ENCODE results near the gene TRIL. TPM values are rescaled to one million over a fixed set of nuclear protein-coding genes. Genes with fewer than 3 reads are reported as not detected.

Gene TRIL
- polyA plus RNA-seq, 1 donor, result 51.3 TPM

DNA sequence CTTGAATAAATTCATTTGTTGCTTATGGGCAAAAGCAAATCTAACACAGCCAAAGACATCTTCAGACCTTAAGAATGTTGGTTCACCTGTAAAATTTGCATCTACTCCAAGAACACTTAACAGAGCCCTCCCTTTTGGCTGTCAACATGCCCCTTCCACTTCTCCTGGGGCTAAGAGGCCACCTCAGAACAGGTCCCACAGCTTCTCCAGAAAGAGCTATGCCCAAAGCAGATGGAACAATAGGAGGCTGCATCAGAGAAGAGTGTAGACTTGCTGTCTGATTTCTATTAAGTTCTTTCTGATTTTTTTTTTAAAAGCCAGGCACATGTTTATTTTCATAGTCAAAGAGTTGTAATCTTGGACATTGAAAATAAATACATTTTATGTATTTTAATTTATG, 26.1 kb upstream of the TRIL start:
- DNase-seq, result no peak

DNA sequence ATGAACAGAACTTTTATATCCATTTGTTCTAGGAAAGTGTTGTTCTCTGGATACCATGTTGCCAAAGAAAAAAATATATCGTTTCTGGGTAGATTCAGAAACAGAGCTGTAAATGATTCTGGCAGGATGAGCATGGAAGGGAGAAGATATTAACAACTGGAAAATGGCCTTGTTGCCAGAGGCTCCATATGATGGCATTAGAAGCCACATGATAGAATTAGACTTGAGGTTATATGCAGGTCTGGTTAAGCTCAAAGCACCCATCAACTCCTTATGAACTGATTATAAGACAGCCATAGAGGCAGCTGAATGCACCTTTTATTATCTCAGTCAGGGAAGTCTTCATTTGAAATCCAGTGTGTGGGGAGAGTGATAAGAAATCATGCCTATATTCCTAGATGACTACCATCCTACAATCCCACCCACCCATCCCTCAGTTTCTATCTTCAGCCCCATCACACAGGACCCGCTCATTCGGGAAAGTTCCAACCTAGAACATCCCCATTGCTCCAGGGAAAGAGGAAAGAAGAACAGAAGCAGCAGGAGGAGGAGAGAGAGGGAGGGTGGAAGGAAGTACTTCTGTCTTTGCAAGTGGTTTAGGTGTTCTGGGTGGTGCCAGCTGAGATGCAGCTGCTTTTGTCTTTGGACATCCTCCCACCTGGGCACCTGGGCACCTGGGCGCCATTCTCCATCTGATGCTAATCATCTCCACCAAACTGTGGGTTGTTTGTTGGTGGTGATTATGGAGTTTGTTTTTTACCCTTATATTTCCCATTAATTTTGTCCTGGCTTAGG, 25.5 kb upstream of the TRIL start:
- DNase-seq, result no peak

DNA sequence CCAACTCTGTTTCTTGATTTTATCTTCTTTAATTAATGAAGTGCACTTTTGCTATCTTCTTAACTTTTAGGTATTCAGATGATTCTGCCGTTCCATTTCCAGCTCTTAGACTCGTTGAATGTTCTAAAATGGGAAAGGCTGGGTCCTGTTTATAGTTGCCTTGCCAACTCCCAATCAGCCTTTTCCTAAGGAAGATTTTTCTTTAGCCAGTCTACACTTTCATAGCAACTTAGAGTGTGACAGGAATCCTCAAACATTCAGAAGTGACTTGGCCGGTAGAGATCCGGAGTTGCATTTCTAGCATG, 23.0 kb upstream of the TRIL start:
- DNase-seq, result no peak

DNA sequence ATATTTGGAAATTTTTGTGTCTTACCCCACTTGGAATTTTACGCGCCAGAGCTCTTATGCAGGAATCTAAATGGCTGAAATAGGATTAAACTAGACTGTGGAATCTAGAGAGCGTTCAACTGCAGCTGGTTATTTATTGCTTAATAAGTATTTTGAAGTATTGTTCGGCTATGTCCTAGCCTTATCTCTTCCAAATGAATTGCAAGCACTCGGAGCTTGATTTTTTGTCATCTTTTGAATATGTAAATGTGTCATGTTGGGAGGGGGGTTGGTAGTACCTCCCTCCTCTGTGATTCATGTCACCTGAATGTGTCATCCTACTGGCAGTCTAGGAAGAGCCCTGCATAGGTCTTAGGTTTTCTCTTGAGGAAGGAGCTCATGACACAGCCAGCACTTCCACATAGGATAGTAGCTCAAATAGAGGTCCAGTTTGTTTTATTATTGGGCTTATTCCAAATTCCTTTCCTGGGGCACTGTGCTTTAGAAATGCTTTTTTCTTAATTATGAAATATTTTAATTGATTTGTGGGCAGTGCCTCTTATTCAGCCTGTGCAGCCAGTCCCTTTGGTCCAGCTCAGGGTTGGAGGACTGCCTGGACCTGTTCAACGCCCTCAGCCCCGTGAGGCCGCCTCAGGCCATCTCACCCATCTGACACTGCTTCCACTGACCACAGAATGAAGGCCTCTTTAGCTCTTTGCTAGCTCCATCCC, 22.5 kb upstream of the TRIL start:
- DNase-seq, result no peak

DNA sequence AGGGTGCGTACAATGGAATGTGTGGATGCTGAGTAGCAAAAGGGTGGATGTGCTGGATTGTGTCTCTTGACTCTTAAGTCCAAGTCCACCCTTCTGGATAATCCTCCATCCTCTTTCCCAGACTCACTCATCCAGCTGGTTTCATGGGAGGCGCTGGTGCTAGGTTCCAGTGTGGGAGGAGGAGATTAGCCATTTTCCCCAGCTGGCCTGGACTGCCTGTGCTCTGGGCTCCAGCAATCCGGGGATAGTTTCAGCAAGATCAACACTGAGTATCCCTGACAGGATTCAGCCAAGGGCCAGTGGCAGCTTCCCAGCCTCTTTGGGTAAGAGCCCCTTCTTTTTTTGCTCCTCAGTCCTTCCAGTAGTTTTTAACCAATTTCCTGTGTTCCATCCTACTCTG, 21.6 kb upstream of the TRIL start:
- no peak for DNase-seq

DNA sequence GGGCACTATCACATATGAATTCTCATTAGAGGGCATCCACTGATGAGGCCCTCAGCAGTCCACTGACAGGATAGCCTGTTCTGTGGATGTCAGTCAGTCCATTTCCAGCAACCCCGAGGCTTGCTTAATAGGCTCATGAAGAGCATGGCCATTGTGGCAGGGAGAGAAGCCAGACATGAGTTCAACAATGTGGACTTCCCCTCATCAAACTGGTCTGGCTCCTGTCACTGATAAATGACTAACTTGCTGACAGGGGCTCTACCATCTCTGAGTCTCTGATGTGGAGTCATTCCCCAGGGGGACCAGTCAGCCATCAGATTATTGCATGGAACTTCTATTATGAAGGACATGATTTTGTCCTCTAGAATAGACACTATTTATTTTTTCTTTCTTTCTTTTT, 19.8 kb upstream of the TRIL start:
- DNase-seq, result no peak

DNA sequence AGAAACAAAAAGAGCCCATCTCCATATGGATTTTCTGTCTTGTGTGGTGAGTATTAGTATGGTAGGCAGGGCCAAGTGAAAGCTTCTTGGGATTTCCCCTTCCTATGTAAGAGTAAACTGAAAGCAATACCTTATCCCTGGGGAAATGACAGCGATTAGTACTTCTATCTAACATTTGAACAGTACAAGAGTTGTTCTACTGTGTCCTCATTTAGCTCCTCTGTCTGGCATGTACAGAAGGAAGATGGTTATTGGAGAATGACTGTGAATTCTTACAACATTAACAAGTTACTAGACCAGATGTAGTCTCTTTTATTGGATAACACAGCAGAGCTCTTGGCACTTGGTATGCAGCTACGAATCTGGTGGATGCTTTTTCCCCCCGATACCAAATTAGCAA, 17.9 kb upstream of the TRIL start:
- DNase-seq, result no peak

DNA sequence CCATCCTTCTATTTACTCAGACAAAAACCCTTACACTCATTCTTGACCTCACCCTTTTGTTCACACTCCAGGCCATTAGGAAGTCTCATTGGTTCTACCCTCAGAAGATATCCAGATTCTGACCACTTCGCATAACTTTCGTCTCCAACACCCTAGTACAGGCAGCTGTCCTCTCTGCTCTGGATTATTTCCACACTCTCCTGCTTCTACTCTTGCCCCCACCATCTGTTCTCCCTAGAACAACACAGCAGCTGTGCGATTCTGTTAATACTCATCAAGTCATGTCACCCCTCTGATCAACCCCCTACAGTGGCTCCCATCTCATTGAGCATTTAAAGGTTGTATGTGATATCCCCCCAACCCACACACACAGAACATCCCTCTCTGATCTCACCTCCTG, 15.5 kb upstream of the TRIL start:
- no peak for DNase-seq

DNA sequence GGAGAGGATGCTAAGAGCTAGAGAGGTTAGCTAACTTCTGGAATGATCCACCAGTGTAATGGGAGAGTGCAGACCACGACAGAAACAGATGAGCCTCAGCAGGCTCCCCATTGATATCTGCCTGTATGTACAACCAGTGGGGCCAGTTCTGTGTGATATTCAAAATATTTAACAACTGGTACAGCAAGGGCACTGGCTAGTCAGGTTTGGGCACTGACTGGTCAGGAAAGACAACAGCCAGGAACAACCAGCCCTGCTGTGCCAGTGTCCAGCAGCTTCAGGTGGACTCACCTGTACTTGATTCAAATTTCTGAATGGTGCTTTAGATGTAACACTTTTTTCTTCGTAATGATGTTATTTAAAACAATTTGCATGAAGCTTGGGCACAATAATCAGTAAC, 5.9 kb upstream of the TRIL start:
- no peak for DNase-seq

DNA sequence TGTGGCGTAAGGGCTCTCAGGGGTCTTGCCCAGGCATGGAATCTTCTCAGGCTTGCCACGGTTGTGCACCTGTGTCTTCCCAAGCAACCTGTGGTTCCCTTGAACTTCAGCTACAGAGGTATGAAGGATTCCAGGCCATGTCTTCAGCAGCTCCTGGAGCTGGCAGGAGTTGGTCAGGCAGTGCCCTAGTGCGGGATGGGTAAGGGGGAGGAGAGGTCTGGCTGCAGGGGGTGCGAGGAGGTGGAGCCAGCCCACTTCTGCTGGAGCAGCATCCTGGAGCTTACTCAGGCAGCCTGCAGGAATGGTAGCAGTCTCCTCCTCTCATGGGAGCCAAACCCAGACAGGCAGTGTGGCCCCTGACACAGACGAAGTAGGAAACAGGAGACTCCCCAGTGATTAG, 3.8 kb upstream of the TRIL start:
- DNase-seq, result no peak

DNA sequence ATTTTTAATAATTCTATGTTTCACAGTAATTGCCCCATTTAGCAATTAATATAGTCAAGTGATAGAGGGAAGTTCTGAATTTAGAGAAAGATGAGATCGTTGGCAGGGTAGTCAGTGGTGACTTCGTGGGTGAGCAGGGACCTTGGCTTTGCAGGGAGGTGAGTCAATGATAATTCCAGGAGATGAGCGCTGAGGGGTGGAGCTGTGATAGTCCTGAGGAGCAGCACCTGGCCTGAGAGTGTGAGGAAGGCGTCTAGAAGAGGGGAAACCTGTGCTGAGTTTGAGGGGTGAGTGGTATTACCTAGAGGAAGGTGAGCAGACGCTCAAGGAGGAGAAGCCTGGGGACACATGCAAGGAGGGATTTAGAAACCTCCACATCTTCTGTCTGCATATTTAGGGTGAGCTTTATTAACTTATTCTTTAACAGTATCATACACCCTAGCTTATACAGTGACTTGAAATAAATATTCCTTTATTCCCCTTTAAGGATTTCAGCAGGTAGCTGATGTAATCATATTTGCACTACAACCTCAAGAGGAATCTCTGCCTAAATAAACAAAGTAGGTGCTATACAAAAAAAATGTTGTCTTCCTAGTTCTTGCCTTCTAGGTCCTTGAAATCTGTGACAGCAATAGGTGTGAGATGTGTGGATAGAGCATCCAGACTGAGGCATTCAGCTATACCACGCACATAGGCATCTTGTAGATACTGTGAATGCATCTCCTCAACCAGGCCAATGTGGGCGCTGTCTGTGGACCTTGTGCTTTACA, 2.1 kb upstream of the TRIL start:
- DNase-seq, result no peak

DNA sequence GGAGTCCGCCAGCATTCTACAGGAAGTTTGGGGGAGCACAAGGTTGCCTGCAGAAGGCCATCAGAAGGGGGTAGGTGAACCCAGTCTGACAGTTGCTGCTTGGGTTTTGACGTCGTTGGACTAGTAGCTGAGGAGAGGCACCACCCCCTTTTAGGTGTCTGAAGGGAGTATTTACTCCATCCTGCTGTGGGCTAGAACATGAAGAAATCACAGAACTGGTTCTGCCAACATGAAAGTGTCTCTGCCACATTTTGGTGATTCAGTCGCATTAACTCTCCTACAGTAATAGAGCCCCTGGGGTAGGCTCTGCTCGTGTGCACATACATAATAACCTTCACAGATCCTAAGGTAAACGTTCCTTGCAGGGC, 834 bp upstream of the TRIL start:
- DNase-seq, result no peak

DNA sequence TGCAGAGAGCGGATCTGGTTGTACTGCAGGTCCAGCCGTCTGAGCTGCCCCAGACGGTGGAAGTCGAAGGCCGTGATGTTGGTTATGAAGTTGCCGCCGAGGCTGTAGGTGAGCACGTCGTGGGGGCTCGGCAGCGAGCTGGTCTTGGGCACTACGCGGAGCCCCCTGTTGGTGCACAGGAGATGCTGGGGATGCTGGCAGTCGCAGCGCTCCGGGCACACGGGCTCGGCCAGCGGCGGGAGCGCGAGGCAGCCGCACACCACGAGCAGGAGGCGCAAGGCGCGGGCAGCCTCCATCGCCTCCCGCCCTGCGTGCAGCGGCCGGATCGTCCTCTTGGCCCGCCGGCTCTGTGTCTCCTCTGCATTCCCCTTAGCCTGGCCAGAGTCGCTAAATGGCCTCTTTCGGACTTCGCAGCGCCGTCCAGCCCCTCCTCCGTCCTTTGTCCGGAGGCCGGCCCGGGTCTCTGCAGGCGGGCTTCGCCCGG, 337 bp downstream of the TRIL start:
- peak; percentile 36 for DNase-seq

DNA sequence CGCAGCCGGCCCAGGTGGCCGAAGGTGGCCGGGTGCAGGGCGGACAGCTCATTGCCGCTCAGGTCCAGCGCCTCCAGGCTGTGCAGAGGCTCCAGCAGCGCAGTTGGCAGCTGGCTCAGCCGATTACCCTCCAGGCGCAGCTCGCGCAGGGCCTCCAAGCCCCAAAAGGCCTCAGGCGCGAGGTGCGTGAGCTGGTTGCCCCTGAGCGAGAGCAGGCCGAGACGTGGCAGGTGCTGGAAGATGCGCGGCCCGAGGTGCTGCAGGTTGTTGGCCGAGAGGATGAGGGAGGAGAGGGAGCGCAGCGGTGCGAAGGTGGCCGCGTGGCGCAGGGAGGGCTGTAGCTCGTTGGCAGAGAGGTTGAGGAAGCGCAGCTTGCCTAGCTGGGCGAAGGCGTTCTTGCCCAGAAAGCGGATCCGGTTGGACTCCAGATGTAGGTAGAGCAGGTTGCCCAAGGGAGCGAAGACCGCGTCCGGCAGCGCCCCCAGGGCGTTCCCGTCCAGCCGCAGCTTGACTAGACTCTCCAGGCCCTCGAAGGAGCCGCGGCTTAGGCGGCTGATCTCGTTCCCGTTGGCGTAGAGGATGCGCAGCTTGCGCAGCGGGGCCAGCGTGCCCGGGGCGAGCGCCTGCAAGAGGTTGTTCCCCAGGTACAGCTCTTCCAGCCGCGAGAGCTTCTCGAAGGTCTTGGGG, 923 bp downstream of the TRIL start:
- peak; percentile 50 for DNase-seq

DNA sequence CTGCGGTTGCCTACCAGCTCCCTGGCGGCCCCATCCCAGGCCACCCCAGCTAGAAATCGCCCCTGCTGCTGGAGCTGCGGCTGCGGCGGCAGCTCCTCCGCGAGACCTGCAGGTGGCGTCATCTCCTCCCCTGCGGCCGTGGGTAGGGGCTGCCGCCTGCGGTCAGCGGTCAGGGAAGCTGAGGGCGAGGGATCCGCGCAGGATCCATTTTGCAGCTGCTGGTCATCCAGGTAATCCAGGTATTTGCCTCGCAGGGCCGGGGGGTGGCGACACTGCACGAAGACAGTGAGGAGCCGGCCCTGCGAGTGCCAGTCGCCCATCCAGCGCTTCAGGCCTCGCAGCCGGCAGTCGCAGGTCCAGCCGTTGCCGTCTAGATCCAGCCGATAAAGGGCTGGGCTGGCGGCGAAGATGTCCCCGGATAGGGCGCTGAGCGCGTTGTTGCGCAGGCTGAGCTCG, 1.5 kb downstream of the TRIL start:
- peak; percentile 76 for DNase-seq

DNA sequence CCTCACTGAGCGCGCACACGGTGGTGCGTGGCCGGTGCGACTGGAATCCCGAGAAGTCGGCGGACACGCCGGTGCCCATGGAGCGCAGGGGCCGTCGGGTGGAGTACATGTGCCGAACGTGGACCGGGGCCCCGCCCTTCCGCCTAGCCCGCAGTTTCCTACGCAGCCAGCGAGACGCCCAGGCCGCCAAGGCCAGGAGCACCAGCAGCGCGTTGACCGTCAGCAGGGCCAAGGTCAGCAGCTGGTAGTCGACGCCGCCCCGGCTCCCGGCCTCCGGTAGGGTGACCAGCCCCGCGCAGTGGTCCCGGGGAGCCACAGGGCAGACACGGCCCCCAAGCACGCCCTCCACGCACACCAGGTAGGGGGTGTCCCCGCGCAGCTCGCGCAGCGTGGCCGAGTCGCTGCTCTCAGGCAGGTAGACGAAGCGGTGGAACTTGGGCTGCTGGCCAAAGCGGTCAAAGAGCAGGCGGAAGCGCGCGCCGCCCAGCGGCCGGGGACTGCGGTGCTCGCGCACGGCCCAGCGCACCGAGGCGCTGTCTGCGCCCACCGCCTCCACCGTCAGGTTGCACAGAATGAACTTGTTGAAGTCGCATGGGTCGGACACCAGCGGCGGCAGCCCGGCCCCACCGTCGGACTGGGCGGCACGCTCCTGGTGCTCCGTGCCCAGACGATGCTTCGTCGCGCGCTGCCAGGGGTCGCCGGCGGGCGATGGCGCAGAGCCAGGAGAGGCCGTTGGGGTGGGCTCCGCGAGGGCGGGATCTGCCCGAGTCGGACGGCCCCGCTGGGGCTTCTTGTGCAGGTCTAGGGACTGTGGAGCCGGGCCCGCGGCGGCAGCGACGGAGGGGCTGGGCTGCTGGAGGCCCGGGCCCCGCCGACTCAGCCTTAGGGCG, 2.2 kb downstream of the TRIL start:
- peak; percentile 83 for DNase-seq

DNA sequence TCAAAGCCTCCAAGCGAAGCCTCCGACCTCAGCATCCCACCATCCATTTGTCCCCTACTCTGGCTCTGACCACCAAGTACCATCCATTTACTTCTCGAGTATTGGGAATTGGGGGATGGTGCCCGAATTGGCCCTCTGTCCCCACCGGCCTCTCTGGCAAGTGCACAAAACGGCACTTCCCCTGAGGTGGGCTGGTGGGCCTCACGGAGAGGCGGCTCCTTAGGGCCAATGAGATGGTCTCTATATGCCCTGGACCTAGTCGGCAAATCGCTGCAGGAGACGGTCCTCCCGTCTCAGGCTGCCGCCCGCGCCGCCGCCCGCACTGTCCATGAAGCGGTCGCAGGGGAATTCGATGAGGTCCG, 2.8 kb downstream of the TRIL start:
- no peak for DNase-seq

DNA sequence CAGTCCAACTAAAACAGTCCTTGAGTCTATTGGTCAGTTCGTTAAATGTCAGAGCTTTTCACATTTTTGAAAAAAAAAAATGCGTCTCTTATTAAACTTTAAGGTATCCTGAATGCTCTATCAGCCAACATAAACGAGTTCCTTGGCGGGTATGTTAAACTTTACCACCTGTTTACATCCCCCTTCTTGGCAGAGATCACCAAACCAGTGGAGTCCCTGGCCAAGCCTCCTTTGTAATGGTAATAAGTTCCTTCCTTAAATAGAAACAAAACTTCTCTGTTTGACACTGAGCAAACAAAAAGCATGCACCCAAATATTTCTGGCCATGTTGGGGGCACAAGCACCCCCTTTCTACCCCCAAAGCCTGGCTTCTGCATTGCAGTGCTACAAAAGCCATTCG, 3.2 kb downstream of the TRIL start:
- DNase-seq, result no peak

DNA sequence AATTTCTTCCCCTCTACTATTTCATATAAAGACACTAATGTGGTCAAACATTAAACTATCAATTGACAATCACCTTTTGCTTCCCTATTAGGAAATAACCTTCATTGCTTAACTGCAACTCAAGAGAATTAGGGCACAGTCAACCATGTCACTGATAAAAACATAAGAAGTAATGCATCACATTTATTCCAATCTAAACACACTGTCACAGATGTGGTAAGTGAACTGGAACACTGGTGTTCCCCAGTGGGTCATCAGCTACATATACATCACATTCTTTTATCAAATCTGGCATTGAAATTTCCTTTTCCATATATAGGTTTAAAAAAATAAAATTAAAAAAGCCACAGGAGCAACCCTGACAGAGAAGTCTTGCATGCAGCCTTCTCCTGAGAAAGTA, 3.7 kb downstream of the TRIL start:
- no peak for DNase-seq

DNA sequence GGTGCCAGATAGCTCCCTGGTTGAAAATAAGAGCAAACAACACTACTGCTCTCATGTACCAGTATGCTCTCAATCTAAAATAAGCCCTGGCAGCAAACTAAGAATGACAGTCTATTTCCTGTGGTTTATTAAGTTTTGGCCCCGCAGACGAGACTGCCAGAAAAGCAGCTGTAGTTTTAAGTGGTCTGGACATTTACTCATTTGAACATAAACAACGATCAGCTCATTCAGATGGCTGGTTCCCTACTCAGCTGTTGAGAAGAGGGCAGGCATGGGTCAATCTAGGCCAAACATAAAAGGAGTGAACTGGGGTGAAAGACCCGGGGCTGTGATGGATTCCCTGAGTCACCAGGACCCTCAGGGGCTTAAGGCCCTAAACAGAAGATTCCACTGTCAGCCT, 4.5 kb downstream of the TRIL start:
- no peak for DNase-seq

DNA sequence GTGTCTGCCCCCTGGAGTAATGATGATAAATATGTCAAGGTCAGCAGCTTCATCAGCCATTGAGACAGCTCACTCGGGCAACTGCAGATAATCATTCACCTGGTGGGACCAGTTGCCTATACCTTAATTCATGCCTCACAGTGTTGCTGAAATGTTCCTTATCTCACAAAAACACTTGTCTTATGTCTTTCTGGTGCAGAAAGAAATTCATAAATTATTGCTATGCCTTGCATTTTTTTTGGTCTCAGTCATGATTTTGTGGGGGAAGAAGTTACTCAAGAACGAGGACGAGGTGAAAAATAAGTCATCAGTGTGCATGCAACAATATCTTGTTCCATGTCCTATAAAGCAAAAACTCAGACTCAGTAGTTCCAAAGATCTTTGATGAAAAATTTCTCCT, 16.0 kb downstream of the TRIL start:
- DNase-seq, result no peak

DNA sequence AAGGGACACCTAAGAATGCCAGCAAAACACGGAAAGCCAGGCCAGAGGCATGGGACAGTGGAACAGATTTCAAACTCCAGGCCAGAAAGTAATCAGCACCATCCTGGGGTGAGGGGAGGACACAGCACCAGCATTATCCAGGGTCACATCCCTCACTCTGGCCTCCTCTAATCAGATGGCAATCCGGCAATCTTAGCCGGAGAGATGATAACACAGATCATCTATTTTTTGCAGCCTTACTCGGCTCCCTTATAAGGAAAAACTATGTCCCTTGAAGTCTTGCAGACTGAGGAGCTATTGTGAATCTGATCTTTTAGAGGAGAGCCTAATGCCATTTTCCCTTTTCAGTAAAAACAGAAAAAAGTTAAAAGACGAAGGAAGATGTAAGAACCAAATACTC, 16.5 kb downstream of the TRIL start:
- no peak for DNase-seq
